K562 (cell line): ENCODE data around the gene TCEAL5. TPM values are rescaled to one million over a fixed set of nuclear protein-coding genes. Genes with fewer than 3 reads are reported as not detected.

Experiments used
- ATAC-seq: fragments of 200-7000 bp; cut with Tn5 transposase; 3 replicates; pipeline ENCODE4 v1.9.1; 2020; ENCODE audit warnings: moderate library complexity
- BruUV-seq: library from RNA; stranded (reverse); fragments of 400-500 nt; replicated peaks from 2 replicates; lab custom pipeline; 2021; lab: Mats Ljungman, UMichigan
- CTCF ChIA-PET: fragments of 300-600 bp; formaldehyde crosslinking; extraction: SDS; loops from one replicate; lab custom pipeline; 2021; ENCODE audit warnings: low intra/inter-chr PET ratio; lab: Yijun Ruan, JAX
- POLR2A ChIA-PET: fragments of 300-600, 350-650 bp; sonication (Branson Sonifier 250); formaldehyde crosslinking; extraction: SDS; loops from one replicate; lab custom pipeline; 2021; ENCODE audit warnings: antibody characterized with exemption, inconsistent platforms; lab: Yijun Ruan, JAX
- DNase-seq, 4 experiments: peaks; one replicate each; pipeline versions ENCODE4 v3.0.0 to v3.0.0-alpha.2; 2011 to 2018; ENCODE audit warnings: low spot score in 3 of 4, mixed read lengths in 3 of 4; ENCODE audit errors: extremely low read depth in 1 of 4
- FAIRE-seq: peaks from 2 replicates; lab custom pipeline; 2011; peaks lifted over from hg19 to GRCh38; lab: Jason Lieb, UNC
- H2AFZ ChIP-seq: 2 replicates; pipeline ENCODE4 v1.6.0; 2011; ENCODE audit warnings: low read depth, low read length, control low read depth, inconsistent platforms
- H3K27ac ChIP-seq: fragments of 200-600 bp; 3 replicates; pipeline ENCODE4 v1.8.0; 2011; ENCODE audit warnings: low read depth, mild to moderate bottlenecking, control low read depth, inconsistent platforms, low read length, moderate library complexity, mixed read lengths; ENCODE audit errors: extremely low read depth
- H3K27me3 ChIP-seq, 2 experiments: fragments of 300-600 bp in 1 of 2; 2 replicates in 1 of 2; 3 replicates in 1 of 2; pipeline versions ENCODE4 v1.6.0 to v1.8.0; 2011; ENCODE audit warnings: inconsistent platforms in 2 of 2, low read length in 2 of 2, mild to moderate bottlenecking in 1 of 2, mixed read lengths in 1 of 2, moderate library complexity in 1 of 2; ENCODE audit not compliant: control insufficient read depth in 2 of 2, insufficient read depth in 2 of 2
- H3K36me3 ChIP-seq: fragments of 300-600 bp; 3 replicates; pipeline ENCODE4 v1.8.0; 2011; ENCODE audit warnings: mild to moderate bottlenecking, low read length, inconsistent platforms; ENCODE audit not compliant: control insufficient read depth, insufficient read depth
- H3K4me1 ChIP-seq, 2 experiments: fragments of 200-600 bp in 1 of 2; replicated peaks in 1 of 2; 2 replicates in 1 of 2; 3 replicates in 1 of 2; pipeline versions ENCODE4 v1.5.1 to v1.8.0; 2011; ENCODE audit warnings: inconsistent platforms in 2 of 2, low read length in 2 of 2, mild to moderate bottlenecking in 1 of 2, mixed read lengths in 1 of 2, moderate library complexity in 1 of 2; ENCODE audit not compliant: control insufficient read depth in 2 of 2, insufficient read depth in 2 of 2
- H3K4me2 ChIP-seq: 2 replicates; pipeline ENCODE4 v1.6.1; 2011; ENCODE audit warnings: low read length, control low read depth, inconsistent platforms, mixed read lengths; ENCODE audit not compliant: insufficient read depth
- H3K4me3 ChIP-seq: fragments of 200-600 bp; sonication (generic), shearing (Covaris generic); 2 replicates; pipeline ENCODE4 v1.5.1; 2016; ENCODE audit warnings: control low read depth, inconsistent platforms
- H3K79me2 ChIP-seq: fragments of 200-600 bp; 3 replicates; pipeline ENCODE4 v1.8.0; 2011; ENCODE audit warnings: low read length, inconsistent platforms; ENCODE audit not compliant: control insufficient read depth, insufficient read depth
- H3K9ac ChIP-seq, 2 experiments: 2 replicates each; pipeline versions ENCODE4 v1.6.0 to v1.6.1; 2011; ENCODE audit warnings: low read depth in 2 of 2, low read length in 2 of 2, control low read depth in 1 of 2, inconsistent platforms in 1 of 2, mild to moderate bottlenecking in 1 of 2, mixed read lengths in 1 of 2; ENCODE audit not compliant: insufficient read depth in 1 of 2
- H3K9me1 ChIP-seq: one replicate; pipeline ENCODE4 v1.6.0; 2011; ENCODE audit warnings: inconsistent platforms, mild to moderate bottlenecking, low read length, moderate library complexity; ENCODE audit not compliant: control insufficient read depth, insufficient read depth
- H3K9me3 ChIP-seq: replicated peaks from 2 replicates; pipeline ENCODE4 v1.5.1; 2011; ENCODE audit warnings: low read depth, low read length, inconsistent platforms; ENCODE audit not compliant: control insufficient read depth, insufficient read depth
- H4K20me1 ChIP-seq: replicated peaks from 2 replicates; pipeline ENCODE4 v1.6.1; 2011; ENCODE audit warnings: low read length, inconsistent platforms, mixed read lengths; ENCODE audit not compliant: control insufficient read depth, insufficient read depth
- ERF ChIP-seq: fragments of 450-650 bp; formaldehyde crosslinking; IDR thresholded peaks from 2 replicates; pipeline ENCODE4 v1.4.0; 2020; ENCODE audit warnings: mild to moderate bottlenecking, mixed read lengths
- LARP7 ChIP-seq: fragments of 450-650 bp; IDR thresholded peaks from 2 replicates; pipeline ENCODE4 v1.6.1; 2016
- NFIC ChIP-seq: fragments of 450-650 bp; IDR thresholded peaks from 2 replicates; pipeline ENCODE4 v1.6.1; 2017; ENCODE audit warnings: mild to moderate bottlenecking, inconsistent platforms
- POLR2B ChIP-seq: fragments of 450-650 bp; IDR thresholded peaks from 2 replicates; pipeline ENCODE4 v1.6.1; 2018; ENCODE audit warnings: low read depth; ENCODE audit not compliant: partially characterized antibody
- SREBF2 ChIP-seq: sonication (generic); formaldehyde crosslinking; IDR thresholded peaks from 2 replicates; pipeline ENCODE4 v1.4.0; 2020; ENCODE audit warnings: mild to moderate bottlenecking, missing genetic modification reagents
- ZNF217 ChIP-seq: sonication (generic); formaldehyde crosslinking; IDR thresholded peaks from 2 replicates; pipeline ENCODE4 v1.8.0; 2022; ENCODE audit warnings: mild to moderate bottlenecking, missing genetic modification reagents
- ZNF41 ChIP-seq: fragments of 250-450 bp; sonication (Bioruptor Pico); conservative IDR thresholded peaks from 2 replicates; pipeline ENCODE4 v1.4.0; 2020; ENCODE audit warnings: mild to moderate bottlenecking
- in situ Hi-C: fragments of 300-500 bp; cut with MboI; formaldehyde crosslinking; loops from 4 replicates; pipeline ENCODE4 v1.15.0; 2018; ENCODE audit warnings: inconsistent platforms, mixed read lengths
- intact Hi-C: fragments of 100-400 bp; cut with micrococcal nuclease; formaldehyde crosslinking; loops from 2 replicates; pipeline ENCODE4 v1.14.2; 2022
- polyA plus RNA-seq, 8 experiments: library from polyadenylated mRNA; depleted of rRNA in 4 of 8; stranded (reverse) in 5 of 8; unstranded in 3 of 8; fragments of >200 nt; fragmentation: Nextera tagmentation in 2 of 8; fragmentation: Illumina TruSeq in 1 of 8; extraction: Ambion mirVana in 2 of 8; extraction: Trizol in 1 of 8; gene quantifications; 2 replicates each; pipeline versions ENCODE4 v1.2.1 to v1.2.3, GENCODE V29; 2011 to 2014; ENCODE audit warnings: inconsistent platforms in 1 of 8, missing spikeins in 1 of 8
- total RNA-seq, 7 experiments: library from RNA; depleted of rRNA in 6 of 7; stranded (reverse); fragments of >200 nt in 6 of 7; fragmentation: Illumina TruSeq in 2 of 7; extraction: Trizol in 2 of 7; gene quantifications; 2 replicates each; pipeline versions ENCODE4 v1.2.1 to v1.2.3, GENCODE V29; 2011 to 2021; ENCODE audit warnings: low replicate concordance in 1 of 7
- TF ChIP-seq, protein P1 (sequence below): sonication (generic); formaldehyde crosslinking; IDR thresholded peaks from 2 replicates; pipeline ENCODE4 v1.8.0; 2022; ENCODE audit warnings: missing genetic modification reagents, mild to moderate bottlenecking, borderline replicate concordance

The TCEAL5 gene
- total and polyA plus RNA-seq, 9 of the 15 experiments (the other 6 are each of a cell fraction or from before 2014, with no cell fraction given) = 0.10 to 0.18 TPM; not detected in 7

DNA sequence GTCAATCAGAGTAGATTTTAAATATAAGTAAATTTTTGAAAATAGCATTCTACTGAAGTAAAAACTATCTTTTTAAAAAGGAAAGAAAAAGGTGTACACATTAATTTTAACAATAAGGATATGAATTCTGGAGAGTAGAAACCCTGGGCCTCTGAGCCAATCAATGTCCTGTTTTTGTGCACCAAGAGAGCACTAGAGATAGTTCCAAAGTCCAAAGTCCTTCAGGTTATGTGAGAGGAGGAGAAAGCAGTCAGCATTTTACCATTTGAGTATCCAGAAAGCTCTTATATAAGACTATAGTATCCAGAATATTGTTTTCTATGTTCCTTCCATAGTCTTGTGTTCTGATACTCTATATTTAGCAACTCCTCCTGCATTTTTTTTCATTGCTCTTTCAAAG lies 18.3 kb downstream of the TCEAL5 start:
- H2AFZ ChIP-seq = no peak overlapping the region
- in situ Hi-C loops (no loop called here), intact Hi-C loops (no loop called here)
- H3K9me3 ChIP-seq = no peaks in the 10 kb centered on the region; the same call in 1 of the 2 replicates
- no peak overlapping the region for H3K4me3 ChIP-seq
- FAIRE-seq (no peak), ATAC-seq (no peak), DNase-seq (no peak)
- peaks cover 2% of the 10 kb centered on the region; the same call in 2 of the 3 replicates for H3K36me3 ChIP-seq
- H3K4me2 ChIP-seq = no peak overlapping the region
- H4K20me1 ChIP-seq = no peaks in the 10 kb centered on the region
- H3K27ac ChIP-seq = no peak overlapping the region
- no peaks in the 10 kb centered on the region for H3K9me1 ChIP-seq
- TF ChIP-seq POLR2B (no peak), ERF (no peak), SREBF2 (CRISPR knock-in tag) (no peak), ZNF41 (no peak), ZNF217 (CRISPR knock-in tag) (no peak), NFIC (no peak), LARP7 (no peak)
- TF ChIP-seq, protein P1, sequence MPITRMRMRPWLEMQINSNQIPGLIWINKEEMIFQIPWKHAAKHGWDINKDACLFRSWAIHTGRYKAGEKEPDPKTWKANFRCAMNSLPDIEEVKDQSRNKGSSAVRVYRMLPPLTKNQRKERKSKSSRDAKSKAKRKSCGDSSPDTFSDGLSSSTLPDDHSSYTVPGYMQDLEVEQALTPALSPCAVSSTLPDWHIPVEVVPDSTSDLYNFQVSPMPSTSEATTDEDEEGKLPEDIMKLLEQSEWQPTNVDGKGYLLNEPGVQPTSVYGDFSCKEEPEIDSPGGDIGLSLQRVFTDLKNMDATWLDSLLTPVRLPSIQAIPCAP (CRISPR knock-in tag) = no peak
- peaks cover 6 to 15% of the 10 kb centered on the region in 2 experiments; a peak in 3 of 5 replicates for H3K4me1 ChIP-seq
- no peaks in the 10 kb centered on the region for H3K27me3 ChIP-seq
- H3K9ac ChIP-seq = no peak overlapping the region
- CTCF ChIA-PET = no interaction called here
- H3K79me2 ChIP-seq = peaks cover 18% of the 10 kb centered on the region
- POLR2A ChIA-PET = interaction anchor here (0.5 to 0.6 kb wide), 2 partner anchors 44 to 433 kb away, joined by 3 read pairs; no protein-coding TSS in a partner anchor
- BruUV-seq = no TSS peak
